Stomach (tissue), 9 donors: ENCODE data around the gene JAK2. TPM values are rescaled to one million over a fixed set of nuclear protein-coding genes. Genes with fewer than 3 reads are reported as not detected.
"Not testable (repeated sequence)": the region's sequence is repeated elsewhere in the genome, so short reads cannot be mapped to it uniquely, and the experiment has no call there.

Source experiments
- DNase-seq, 2 donors: peaks; one replicate each; pipeline versions ENCODE4 v3.0.0 to v3.0.0-alpha.2; 2013 to 2019
- H3K27ac ChIP-seq, 5 donors: fragments of 200-600 bp in 4 of 5; sonication (generic) in 4 of 5; one replicate each; pipeline ENCODE4 v1.5.1; 2013 to 2019; ENCODE audit warnings: mild to moderate bottlenecking in 1 of 5, moderate library complexity in 1 of 5
- H3K27me3 ChIP-seq, 3 donors: fragments of 200-600 bp; sonication (generic); one replicate each; pipeline ENCODE4 v1.5.1; 2017 to 2019; ENCODE audit warnings: mixed run types in 1 of 3
- H3K36me3 ChIP-seq, 4 donors: fragments of 200-600 bp; sonication (generic); 1 replicate in 3 of 4; 2 replicates in 1 of 4; pipeline ENCODE4 v1.5.1; 2016 to 2019
- H3K4me1 ChIP-seq, 4 donors: fragments of 200-600 bp; sonication (generic); one replicate each; pipeline ENCODE4 v1.5.1; 2016 to 2019
- H3K4me3 ChIP-seq, 4 donors: fragments of 200-600 bp; sonication (generic) in 3 of 4; one replicate each; pipeline ENCODE4 v1.5.1; 2016 to 2019; ENCODE audit warnings: mild to moderate bottlenecking in 1 of 4
- H3K9me3 ChIP-seq, 4 donors: fragments of 200-600 bp; sonication (generic); one replicate each; pipeline ENCODE4 v1.5.1; 2016 to 2019
- EP300 ChIP-seq: sonication (generic); formaldehyde crosslinking; IDR thresholded peaks from one replicate; pipeline ENCODE4 v1.6.1; 2017; ENCODE audit warnings: antibody characterized with exemption
- POLR2A ChIP-seq, 4 donors: fragments of 450-650 bp; IDR thresholded peaks; one replicate each; pipeline ENCODE4 v1.6.1; 2016; ENCODE audit warnings: antibody characterized with exemption in 4 of 4, control low read depth in 2 of 4, mild to moderate bottlenecking in 1 of 4, moderate library complexity in 1 of 4
- POLR2AphosphoS5 ChIP-seq, 3 donors: sonication (generic); formaldehyde crosslinking; IDR thresholded peaks; one replicate each; pipeline ENCODE4 v1.6.1; 2016; ENCODE audit warnings: antibody characterized with exemption in 3 of 3
- WGBS, 5 donors: extraction: QIAGEN DNeasy Blood & Tissue Kit in 3 of 5; methylation state at CpG; one replicate each; pipeline versions ENCODE4 v1.1.5 to v1.1.7; 2013 to 2018; 5-methylcytosine and 5-hydroxymethylcytosine counted together
- intact Hi-C: fragments of 100-400 bp; cut with DNase I; formaldehyde crosslinking; loops from one replicate; pipeline ENCODE4 v1.15.1; 2023; ENCODE audit warnings: low total_unique reads
- polyA plus RNA-seq, 3 donors: library from polyadenylated mRNA; stranded (reverse); fragments of 200-250 nt; gene quantifications; one replicate each; pipeline ENCODE4 v1.2.3, GENCODE V29; 2013
- total RNA-seq, 5 donors: library from RNA; depleted of rRNA; stranded (reverse); fragments of >200 nt; gene quantifications; one replicate each; pipeline versions ENCODE4 v1.1.0 to v1.2.3, GENCODE V29; 2014 to 2016
- TF ChIP-seq, protein P1 (sequence below), 7 experiments: fragments of 450-650 bp in 4 of 7; fragments of 200-600 bp in 3 of 7; sonication (generic) in 3 of 7; IDR thresholded peaks; one replicate each; pipeline ENCODE4 v1.5.1; 2016 to 2019; ENCODE audit warnings: antibody characterized with exemption in 7 of 7, control low read depth in 2 of 7, mild to moderate bottlenecking in 1 of 7
- donor health status: healthy with polysubstance abuse.
- donor health status: Bipolar disorder and iron deficiency.
- donor health status: healthy.

Gene JAK2
- total and polyA plus RNA-seq, 8 donors: 3.9 to 58.6 (median 26.0) TPM

- Histone ChIP-seq H3K36me3 (peaks cover 0 to 13% (median 10%) of the 10 kb centered on the region in 4 donors), H3K4me1 (peaks cover 0 to 10% (median 3%) of the 10 kb centered on the region in 4 donors), H3K4me3 (no peak overlapping the region), H3K27ac (no peak overlapping the region), H3K9me3 (peaks cover 0 to 9% (median 0%) of the 10 kb centered on the region in 4 donors), H3K27me3 (no peaks in the 10 kb centered on the region)
- DNase-seq: no peak
- intact Hi-C loops: no loop called here
- TF ChIP-seq EP300: no peak
- TF ChIP-seq, protein P1, sequence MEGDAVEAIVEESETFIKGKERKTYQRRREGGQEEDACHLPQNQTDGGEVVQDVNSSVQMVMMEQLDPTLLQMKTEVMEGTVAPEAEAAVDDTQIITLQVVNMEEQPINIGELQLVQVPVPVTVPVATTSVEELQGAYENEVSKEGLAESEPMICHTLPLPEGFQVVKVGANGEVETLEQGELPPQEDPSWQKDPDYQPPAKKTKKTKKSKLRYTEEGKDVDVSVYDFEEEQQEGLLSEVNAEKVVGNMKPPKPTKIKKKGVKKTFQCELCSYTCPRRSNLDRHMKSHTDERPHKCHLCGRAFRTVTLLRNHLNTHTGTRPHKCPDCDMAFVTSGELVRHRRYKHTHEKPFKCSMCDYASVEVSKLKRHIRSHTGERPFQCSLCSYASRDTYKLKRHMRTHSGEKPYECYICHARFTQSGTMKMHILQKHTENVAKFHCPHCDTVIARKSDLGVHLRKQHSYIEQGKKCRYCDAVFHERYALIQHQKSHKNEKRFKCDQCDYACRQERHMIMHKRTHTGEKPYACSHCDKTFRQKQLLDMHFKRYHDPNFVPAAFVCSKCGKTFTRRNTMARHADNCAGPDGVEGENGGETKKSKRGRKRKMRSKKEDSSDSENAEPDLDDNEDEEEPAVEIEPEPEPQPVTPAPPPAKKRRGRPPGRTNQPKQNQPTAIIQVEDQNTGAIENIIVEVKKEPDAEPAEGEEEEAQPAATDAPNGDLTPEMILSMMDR (IDR thresholded peaks at IDR 0.05): no peak
- TF ChIP-seq POLR2AphosphoS5 (IDR thresholded peaks at IDR 0.05): no peak
- TF ChIP-seq POLR2A (IDR thresholded peaks at IDR 0.05): no peak
Observed at GRCh38 chr9:5004481-5004880, 19.4 kb downstream of the JAK2 start.

DNA sequence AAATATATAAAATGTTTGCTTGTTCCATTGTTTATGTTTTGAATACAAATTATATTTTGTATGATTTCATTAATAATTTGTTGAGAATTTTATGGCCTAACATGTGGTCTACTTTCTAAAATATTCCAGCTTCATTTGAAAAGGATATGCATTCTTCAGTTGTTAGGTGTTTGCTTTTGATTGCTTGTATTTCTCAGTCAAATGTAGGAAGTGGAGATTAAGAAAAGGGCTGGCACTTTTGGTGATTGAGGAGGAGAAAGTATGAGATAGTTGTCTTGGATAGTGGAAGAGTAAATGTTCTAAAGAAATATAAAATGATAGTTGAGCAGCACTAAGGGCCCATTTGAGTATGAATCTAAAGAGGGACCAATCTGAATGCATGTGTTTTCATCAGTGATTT lies 23.1 kb downstream of the JAK2 start:
- intact Hi-C loops: no loop called here

GRCh38 chr9:5013374-5013773 lies 28.3 kb downstream of the JAK2 start:
- TF ChIP-seq POLR2AphosphoS5 (IDR thresholded peaks at IDR 0.05) (peak in 2 of 3 donors; percentile 13 to 36), EP300 (no peak)
- H3K27me3 ChIP-seq: no peaks in the 10 kb centered on the region
- H3K27ac ChIP-seq: no peak overlapping the region
- intact Hi-C loops: no loop called here
- H3K4me1 ChIP-seq: peaks cover 0 to 21% (median 9%) of the 10 kb centered on the region in 4 donors
- H3K4me3 ChIP-seq: no peak overlapping the region
- H3K36me3 ChIP-seq: peaks cover 0 to 24% (median 14%) of the 10 kb centered on the region in 4 donors
- peak in 1 of 2 donors; percentile 30 for DNase-seq
- peaks cover 0 to 5% (median 3%) of the 10 kb centered on the region in 4 donors for H3K9me3 ChIP-seq

More for the DNA sequence above, 23.1 kb downstream of the JAK2 start:
- DNase-seq: no peak
- Histone ChIP-seq H3K27me3 (no peaks in the 10 kb centered on the region), H3K4me1 (peaks cover 0 to 24% (median 6%) of the 10 kb centered on the region in 4 donors), H3K9me3 (peaks cover 0 to 5% (median 0%) of the 10 kb centered on the region in 4 donors), H3K27ac (no peak overlapping the region), H3K36me3 (peaks cover 0 to 8% (median 3%) of the 10 kb centered on the region in 4 donors), H3K4me3 (no peak overlapping the region)
- TF ChIP-seq POLR2A (IDR thresholded peaks at IDR 0.05) (no peak), POLR2AphosphoS5 (IDR thresholded peaks at IDR 0.05) (no peak), EP300 (no peak)
- TF ChIP-seq, protein P1 (IDR thresholded peaks at IDR 0.05): no peak

GRCh38 chr9:5015934-5016333 lies 30.9 kb downstream of the JAK2 start:
- Histone ChIP-seq H3K27ac (no peak overlapping the region), H3K36me3 (peaks cover 0 to 34% (median 19%) of the 10 kb centered on the region in 4 donors), H3K4me3 (no peak overlapping the region), H3K27me3 (no peaks in the 10 kb centered on the region), H3K9me3 (peaks cover 4 to 12% (median 9%) of the 10 kb centered on the region in 4 donors), H3K4me1 (peaks cover 0 to 15% (median 7%) of the 10 kb centered on the region in 4 donors)
- TF ChIP-seq, protein P1 (IDR thresholded peaks at IDR 0.05): no peak
- TF ChIP-seq EP300 (no peak), POLR2AphosphoS5 (IDR thresholded peaks at IDR 0.05) (no peak), POLR2A (IDR thresholded peaks at IDR 0.05) (no peak)
- DNase-seq: no peak
- 85 to 94% (median 88%) methylated on average over 5 of the region's 5 CpGs for WGBS, 5 donors
- intact Hi-C loops: no loop called here

DNA sequence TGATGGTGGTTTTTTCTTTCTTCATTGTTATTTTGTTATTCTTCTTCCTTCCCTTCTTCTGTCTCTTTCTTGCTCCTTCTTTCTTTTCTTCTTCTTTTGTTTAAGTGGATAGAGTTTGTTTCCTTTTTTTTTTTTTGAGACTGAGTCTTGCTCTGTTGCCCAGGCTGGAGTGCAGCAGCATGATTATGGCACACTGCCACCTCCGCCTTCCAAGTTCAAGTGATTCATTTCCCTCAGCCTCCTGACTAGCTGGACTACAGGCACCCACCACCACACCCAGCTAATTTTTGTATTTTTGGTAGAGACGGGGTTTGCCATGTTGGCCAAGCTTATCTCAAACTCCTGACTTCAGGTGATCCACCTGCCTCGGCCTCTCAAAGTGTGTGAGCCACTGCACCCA lies 40.3 kb downstream of the JAK2 start:
- H3K9me3 ChIP-seq: no peaks in the 10 kb centered on the region
- H3K36me3 ChIP-seq: peaks cover 33 to 93% (median 80%) of the 10 kb centered on the region in 4 donors
- no peak overlapping the region for H3K4me3 ChIP-seq
- 89 to 99% (median 95%) methylated on average over 3 of the region's 3 CpGs for WGBS, 5 donors
- no peaks in the 10 kb centered on the region for H3K27me3 ChIP-seq
- intact Hi-C loops: no loop called here
- DNase-seq: no peak
- H3K4me1 ChIP-seq: no peaks in the 10 kb centered on the region
- no peak overlapping the region for H3K27ac ChIP-seq
- TF ChIP-seq, protein P1 (IDR thresholded peaks at IDR 0.05): no peak
- no peak for TF ChIP-seq POLR2AphosphoS5 (IDR thresholded peaks at IDR 0.05)
- no peak for TF ChIP-seq POLR2A (IDR thresholded peaks at IDR 0.05)
- no peak for TF ChIP-seq EP300

- H3K4me1 ChIP-seq, intact Hi-C loops: not testable (repeated sequence)
- 92 to 98% (median 96%) methylated on average over 19 of the region's 19 CpGs for WGBS, 5 donors
Observed at GRCh38 chr9:5031941-5032340, 46.9 kb downstream of the JAK2 start.

More at GRCh38 chr9:5031941-5032340, 46.9 kb downstream of the JAK2 start:
- not testable (repeated sequence) for DNase-seq, H3K9me3 ChIP-seq, H3K27ac ChIP-seq, H3K27me3 ChIP-seq, H3K4me3 ChIP-seq
- peaks cover 19 to 60% (median 56%) of the 10 kb centered on the region in 4 donors for H3K36me3 ChIP-seq
